Measurements from ENCODE around the gene SNX30. TPM values are rescaled to one million over a fixed set of nuclear protein-coding genes. Genes with fewer than 3 reads are reported as not detected.
A peak's percentile ranks its signal among the peaks of the same experiment; 100 is the strongest.

The SNX30 gene
- total RNA-seq, 1 experiment from 2014 or later: 3.5 TPM

DNA sequence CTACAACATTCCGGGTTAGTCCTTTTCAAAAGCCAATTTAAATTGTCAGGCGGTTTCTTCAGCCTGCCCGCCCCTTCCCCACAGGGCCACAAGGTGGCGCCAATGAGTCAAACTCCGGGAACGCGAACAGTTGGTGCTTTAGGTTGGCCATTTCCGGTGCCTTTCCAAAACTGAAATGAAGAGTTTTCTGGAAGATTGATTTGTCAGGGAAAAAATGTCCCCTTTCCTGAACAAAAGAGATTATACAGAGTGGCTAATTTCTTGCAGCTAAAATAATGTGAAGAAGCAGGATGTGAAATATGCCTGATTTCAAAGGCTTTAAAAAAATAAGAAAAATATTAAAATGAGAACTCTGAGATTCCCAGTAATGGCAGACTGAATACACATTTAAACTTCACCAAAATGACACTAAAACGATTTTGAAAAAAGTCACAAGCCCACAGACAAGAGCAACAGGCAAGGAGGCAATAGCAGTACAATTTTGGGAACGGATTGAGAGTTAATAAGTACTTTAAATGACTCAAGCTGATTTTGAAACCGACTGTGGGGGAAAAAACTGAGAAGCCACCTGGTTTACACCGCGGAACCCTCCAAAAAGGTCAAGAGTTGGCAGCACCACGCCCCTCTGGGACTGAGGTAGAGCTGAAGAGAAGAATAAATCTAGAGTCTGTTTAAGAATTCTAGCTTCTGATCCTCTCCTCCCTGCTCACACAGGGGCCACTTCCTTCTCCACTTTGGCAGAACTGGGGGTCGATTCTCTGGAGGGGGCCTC, 94.4 kb downstream of the SNX30 start:
- in situ Hi-C loops (cut with HindIII; ENCODE audit: low pct_unique_long_range_greater_than_20kb, low sequenced_read_pairs): no loop called here
- DNase-seq (ENCODE audit: low read depth): peak; percentile 44

DNA sequence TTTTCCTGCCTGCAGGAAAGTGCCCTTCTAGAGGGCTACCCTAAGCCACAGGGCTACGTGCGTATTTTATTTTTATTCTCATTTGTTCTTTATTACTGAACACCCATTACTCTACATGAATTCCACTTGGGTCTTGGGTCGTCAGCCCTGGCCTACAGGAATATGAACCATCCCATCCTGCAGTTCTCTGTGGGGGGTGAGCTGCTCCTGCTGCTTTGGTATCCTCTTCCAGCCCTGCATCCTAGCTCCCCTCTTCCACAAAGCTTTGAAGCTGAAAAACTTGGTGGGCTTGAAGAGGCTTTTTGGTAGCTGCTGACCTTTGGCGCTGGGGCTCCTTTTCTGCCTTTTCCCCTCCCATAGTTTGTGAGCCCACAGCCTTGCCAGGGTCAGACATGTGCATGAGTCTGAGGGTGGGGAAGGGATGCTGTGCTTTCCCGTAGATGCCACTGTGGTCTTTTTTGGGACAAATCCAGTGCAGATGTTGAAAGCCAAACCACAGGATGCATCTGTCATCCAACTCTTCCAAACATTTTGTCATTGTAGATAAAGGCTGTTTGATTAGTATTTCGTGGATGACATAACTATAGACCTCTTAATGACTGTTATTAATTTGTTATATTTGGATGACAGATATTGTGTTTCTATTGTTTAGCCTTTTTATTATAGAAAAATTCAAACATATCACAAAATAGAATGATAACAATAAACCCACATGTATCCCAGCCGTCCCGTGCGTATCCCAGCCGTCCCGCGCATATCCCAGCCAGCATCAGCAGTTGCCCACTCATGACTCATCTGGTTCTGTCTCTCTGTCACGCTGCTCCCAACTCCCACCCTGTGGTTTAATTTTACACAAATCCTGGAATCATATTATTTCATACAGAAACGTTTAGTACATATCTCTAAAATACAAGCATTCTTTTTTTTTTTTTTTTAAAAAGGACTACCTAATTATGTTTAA, 96.2 kb downstream of the SNX30 start:
- in situ Hi-C loops (cut with HindIII; ENCODE audit: low pct_unique_long_range_greater_than_20kb, low sequenced_read_pairs): no loop called here
- DNase-seq (ENCODE audit: low read depth): no peak

DNA sequence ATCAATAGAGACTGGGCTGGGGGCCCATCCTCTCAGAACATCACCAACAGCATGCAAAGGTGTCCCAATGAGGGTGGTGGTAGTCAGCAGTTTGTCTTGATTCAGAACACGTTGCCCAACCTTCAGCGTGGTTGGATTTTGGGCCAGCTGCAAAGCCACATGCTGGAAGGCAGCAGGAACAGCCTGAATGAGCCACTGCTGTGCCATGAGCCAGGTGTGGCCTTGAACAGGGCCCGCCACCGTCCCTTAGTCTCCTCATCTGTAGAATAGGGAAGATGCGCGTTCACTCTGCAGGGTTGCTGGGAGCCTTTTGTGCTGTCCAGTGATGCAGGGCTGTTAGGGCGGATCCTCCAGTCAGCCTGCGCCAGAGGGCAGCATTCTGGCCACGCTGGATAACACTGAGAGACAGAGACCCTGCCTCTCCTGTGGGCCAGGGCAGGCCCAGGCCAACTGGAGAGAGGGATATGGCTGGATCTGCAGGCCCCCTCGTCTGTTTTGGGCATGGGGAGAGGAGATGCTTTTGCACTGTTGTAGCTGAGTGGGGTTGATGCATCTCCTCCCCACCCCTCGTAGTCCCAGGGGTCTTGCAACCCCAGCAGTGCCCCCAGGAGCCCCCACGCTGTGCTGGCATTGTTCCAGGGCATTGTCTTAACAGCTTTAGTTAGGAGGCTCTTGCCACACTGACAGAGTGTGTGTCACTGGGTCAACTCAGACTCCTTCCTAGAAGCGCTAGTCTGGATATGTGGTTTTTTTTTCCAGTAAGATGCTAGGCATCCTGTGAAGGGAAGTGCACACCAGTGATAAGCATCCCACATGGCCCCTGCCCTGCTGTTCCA, 98.0 kb downstream of the SNX30 start:
- in situ Hi-C loops (cut with HindIII; ENCODE audit: low pct_unique_long_range_greater_than_20kb, low sequenced_read_pairs): no loop called here

DNA sequence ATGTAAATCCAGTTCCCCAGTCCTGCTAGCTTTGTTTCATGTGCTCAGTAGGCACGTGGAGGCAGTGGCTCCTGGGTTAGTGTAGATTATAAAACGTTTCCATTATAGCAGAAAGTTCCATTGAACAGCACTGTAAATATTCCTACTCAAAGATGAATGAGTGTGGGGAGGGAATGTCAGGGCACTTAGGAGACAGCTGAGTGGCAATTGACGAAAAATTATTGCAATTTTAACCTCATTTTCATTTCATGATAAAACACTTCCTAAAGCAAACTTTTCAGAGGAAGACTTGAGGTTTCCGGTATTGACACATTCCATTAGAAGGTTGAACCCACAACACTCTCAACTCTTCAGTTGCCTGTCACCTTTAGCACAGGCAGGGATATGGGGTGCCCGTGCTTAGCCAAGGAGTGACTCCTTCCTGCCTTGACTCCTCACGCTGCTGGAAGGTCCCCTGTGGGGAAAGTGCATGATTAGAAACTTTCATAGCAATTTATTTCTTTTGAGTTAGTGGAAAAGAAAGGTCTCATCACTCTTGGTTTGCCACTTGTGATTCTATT, 98.9 kb downstream of the SNX30 start:
- DNase-seq (ENCODE audit: low read depth): no peak
- in situ Hi-C loops (cut with HindIII; ENCODE audit: low pct_unique_long_range_greater_than_20kb, low sequenced_read_pairs): no loop called here

More for the DNA sequence above, 98.0 kb downstream of the SNX30 start:
- DNase-seq (ENCODE audit: low read depth): no peak

DNA sequence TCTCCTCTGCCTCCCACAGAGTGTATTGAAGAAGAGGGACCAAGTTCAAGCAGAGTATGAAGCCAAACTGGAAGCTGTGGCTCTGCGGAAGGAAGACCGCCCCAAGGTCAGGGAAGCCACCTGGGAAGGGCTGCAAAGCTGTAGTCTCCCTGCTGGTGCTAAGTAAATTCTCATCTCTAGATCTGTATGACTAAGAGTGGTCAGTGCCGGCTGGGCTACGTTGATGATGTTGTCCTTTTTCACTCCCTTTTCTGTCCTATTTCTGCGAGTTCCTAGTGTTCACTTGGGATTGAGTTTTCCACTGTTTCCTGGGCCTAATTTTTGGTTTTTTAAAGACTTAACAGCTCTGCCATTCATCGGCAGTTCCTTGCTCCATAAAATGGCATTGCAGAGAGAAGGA, 100.3 kb downstream of the SNX30 start:
- DNase-seq (ENCODE audit: low read depth): no peak
- in situ Hi-C loops (cut with HindIII; ENCODE audit: low pct_unique_long_range_greater_than_20kb, low sequenced_read_pairs): no loop called here

DNA sequence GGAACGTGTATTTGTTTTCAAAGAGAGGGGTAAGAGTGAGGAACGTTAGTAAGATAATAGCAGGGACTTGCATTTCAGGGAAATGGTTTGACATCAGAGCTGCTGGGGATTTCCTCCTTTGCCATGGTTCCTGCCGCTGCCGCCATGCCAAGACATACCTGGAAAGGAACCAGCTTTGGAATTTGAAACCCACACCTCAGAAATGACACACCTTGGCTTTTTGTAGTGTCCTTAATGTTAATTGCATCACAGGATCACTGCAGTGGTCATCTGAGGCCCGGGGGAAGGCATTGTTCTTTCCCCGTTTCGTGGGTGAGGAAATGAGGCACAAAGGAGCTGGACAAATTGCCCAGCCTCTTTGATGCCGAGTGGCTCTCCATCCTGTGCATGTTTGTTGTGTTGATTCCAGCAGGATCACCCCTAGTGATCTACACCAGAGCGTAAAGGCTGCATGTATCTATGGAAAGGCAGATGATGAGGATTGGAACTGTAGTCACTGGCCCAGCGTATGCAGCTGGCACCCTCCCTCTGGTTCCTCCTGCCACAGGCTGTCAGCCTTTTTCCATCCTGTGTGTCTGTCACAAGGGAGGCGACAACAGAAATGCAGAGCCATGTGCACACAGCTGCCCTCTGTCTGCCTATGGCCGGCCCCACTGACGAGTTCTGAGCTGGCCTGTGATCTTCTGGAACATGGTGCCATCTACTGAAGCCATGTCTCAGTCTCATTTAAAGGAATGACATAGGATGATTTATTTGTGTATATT, 102.4 kb downstream of the SNX30 start:
- DNase-seq (ENCODE audit: low read depth): no peak
- in situ Hi-C loops (cut with HindIII; ENCODE audit: low pct_unique_long_range_greater_than_20kb, low sequenced_read_pairs): no loop called here

DNA sequence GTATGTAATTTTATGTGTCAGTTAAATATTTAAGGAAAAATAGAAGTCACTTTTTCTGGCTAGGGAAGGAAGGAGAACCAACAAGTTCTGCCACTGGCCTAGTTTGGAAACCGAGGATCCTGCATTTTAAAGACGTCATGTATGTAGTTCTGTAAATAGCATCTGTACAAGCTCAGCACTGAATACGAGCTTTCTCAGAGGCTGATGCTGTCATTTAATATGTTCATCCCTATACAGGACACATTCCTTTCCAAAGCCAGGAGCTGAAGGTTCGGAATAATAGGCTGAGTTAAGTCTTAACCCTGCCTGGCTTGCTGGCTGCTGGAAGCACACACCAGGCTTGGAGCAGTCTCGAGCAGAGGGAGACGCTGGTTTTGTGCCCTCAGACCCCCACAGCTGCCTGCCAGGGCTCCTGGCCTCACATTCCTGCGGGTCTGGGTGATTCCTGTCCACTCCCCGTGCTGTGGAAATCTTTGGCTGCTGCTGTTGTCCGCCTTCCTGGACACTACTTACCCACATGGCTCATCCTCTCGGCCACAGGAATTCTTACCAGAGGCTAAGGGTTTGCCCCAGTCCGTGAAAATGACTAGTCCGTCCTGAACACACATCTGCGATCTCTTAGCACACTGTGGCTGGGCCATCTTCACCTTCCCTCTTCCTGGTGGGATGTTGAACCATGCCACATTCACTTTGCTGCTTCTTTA, 103.5 kb downstream of the SNX30 start:
- in situ Hi-C loops (cut with HindIII; ENCODE audit: low pct_unique_long_range_greater_than_20kb, low sequenced_read_pairs): no loop called here
- DNase-seq (ENCODE audit: low read depth): no peak

DNA sequence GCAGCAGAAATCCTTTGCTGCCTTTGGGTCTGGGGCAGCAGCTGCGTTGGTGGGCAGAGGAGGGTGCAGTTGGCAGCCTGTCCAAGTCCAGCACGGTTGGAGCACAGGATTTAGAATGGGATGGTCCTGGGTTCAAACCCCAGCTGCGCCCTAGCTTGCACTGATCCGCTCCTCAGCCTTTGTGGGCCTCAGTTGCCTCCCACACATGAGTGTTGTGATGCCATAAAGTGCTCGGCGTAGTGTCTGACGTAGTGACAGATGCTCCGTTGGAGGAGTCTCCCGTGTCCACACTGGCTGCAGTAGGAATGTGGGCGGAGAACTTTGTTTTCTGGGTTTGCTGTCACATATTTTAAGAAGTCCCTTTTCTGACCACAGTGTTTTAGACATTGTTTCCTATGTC, 104.1 kb downstream of the SNX30 start:
- DNase-seq (ENCODE audit: low read depth): no peak
- in situ Hi-C loops (cut with HindIII; ENCODE audit: low pct_unique_long_range_greater_than_20kb, low sequenced_read_pairs): no loop called here

DNA sequence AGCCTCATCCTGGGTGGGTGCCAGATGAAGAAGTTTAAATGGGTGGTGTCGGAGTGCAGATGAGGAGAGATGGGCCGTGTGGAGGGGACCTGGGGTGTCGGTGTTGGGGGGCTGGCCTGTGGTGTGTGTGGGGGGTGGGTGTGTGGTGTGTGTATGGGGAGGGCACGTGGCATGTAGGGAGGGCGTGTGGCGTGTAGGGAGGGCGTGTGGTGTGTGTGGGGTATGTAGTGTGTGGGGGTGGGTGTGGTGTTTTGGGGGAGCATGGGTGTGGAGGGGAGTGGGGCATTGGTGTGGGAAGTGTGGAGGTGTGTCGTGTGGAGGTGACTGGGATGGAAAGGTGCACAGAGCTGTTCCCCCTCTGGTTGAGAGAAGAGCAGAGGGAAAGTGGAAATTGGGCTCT, 105.6 kb downstream of the SNX30 start:
- in situ Hi-C loops (cut with HindIII; ENCODE audit: low pct_unique_long_range_greater_than_20kb, low sequenced_read_pairs): no loop called here
- DNase-seq (ENCODE audit: low read depth): no peak

DNA sequence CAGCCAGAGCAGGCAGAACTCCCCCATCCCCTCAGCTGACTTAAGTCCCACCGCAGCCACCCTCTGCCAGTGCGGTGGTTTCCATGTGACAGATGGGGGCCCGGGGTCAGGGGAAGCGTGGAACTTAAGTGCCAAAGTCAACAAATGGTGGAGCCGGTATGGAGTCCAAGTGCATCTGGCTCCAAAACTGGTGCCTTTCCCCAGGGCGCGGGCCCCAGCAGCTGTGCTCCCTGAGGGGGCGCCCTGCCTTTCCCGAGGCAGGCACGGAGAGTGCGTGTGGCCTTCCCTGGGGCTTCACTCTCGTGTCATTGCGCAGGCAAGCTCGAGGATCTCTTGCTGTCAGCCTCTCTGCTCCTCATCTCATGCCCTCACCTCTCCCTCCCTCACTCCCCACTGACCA, 106.3 kb downstream of the SNX30 start:
- DNase-seq (ENCODE audit: low read depth): no peak
- in situ Hi-C loops (cut with HindIII; ENCODE audit: low pct_unique_long_range_greater_than_20kb, low sequenced_read_pairs): no loop called here

DNA sequence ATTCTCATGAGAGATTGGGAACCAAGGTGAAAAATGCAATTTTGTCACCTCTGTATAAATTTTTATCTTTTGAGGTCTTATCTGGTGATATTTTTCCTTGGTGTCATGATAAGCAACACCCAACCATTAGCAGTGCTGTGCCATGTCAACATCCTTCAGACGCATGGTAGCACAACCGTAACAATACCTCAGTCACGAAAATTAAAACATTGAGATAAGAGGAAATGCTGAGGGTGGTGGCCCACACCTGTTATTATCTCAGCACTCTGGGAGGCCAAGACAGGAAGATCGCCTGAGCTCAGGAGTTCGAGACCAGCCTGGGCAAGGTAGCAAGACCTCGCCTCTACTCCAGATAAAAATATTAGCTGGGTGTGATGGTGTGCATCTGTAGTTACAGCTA, 107.4 kb downstream of the SNX30 start:
- DNase-seq (ENCODE audit: low read depth): no peak
- in situ Hi-C loops (cut with HindIII; ENCODE audit: low pct_unique_long_range_greater_than_20kb, low sequenced_read_pairs): no loop called here

DNA sequence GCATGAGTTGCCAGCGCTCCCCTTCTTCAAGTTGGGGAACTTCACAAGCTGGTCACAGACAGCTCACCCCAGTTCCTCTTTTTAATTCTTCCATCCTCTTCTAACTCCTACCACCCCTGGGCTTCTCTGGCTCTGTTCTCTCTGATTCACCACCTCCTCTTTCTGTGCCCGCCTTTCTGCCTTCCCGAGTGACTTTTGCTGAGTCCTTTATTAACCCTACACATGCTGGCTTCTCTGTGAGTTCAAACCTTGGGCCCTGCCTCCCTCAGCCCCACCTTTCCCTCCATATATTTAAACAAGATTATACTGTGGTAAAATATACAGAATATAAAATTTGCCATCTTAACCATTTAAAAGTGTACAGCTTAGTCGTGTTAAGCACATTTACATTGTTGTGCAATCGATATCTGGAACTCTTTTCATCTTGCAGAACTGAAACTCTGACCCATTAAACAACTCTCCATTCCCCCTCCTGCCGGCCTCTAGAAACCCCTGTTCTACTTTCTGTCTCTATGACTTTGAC, 108.1 kb downstream of the SNX30 start:
- in situ Hi-C loops (cut with HindIII; ENCODE audit: low pct_unique_long_range_greater_than_20kb, low sequenced_read_pairs): no loop called here
- no peak for DNase-seq (ENCODE audit: low read depth)

DNA sequence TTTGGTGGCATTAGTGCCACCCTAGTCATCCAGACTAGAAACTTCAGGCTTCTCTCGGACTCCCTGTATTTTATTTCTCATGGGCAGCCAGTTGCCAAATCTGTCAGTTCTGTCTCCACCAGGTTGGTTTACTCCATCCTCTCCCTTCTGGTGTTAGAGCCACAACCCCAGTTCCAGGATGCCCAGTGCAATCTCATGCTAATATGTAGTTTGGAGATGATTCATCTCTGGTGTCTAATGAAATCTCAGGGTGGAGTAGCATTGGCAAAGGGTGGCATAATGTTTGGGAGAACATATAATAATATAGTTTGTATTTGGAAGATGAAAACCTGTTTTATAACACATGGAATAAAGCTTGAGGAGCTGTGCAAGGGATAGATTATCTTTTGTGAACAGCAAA, 109.9 kb downstream of the SNX30 start:
- in situ Hi-C loops (cut with HindIII; ENCODE audit: low pct_unique_long_range_greater_than_20kb, low sequenced_read_pairs): no loop called here

DNA sequence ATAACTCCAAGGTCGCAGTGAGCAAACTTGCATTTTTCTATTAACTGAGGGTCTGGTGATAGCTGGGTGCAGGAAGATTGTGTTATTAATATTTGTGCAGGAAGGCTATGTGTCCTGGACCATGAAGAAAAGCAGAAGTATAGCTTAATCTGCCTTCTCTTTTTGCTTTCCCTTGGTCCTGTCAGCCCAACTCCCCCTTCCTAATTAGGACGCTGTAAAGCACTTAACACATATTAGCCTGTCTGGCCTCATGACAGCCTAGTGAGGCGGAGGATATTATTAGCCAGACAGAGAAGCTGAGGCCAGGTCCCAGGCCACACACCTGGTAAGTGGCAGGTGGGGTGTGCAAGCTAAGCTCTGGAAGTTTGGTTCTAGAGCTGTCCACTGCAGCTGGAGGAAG, 110.6 kb downstream of the SNX30 start:
- in situ Hi-C loops (cut with HindIII; ENCODE audit: low pct_unique_long_range_greater_than_20kb, low sequenced_read_pairs): no loop called here
- DNase-seq (ENCODE audit: low read depth): no peak

More for the DNA sequence above, 109.9 kb downstream of the SNX30 start:
- DNase-seq (ENCODE audit: low read depth): no peak

DNA sequence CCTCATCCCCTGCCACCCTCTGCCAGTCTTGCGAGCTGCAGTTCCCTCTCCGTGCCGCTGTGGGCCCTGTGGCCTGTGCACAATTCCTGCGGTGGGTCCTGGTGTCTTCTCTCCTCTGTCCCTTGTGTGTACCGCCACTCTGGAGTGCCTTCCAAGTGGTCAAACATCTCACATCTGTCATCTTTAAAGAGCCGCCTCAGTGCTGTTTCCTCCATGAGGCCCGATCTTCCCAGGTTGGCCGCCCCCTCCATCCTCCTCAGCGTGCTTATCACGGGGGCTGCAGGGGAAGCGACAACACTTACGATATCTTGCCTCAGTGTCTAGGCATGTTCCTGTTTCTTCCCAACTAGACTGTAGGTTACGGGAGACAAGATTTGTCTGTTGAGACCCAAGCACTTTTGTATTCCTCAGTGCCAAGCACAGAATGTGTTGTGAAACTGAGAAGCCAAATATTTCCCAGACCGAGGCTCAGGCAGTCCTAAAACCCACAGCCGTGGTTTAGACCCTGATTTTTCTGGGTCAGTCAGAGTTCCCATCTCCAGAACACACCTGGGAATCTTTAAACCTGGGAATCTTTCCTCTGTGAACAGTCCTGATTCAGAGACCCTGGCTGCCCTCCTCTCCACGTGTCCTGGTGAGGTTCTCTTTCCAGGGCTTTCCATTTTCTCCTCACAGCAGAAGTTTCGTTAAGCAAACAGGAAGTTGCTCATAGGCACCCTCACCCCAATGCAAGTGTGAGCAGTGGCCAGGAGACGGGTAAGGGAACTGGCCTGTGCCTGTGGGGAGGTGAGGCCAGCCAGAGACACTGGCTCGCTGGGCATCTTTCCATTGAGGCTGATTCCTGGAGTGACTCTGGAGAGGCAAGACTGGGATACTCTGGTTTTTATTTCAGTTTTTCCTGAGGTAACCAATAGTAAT, 111.3 kb downstream of the SNX30 start:
- in situ Hi-C loops (cut with HindIII; ENCODE audit: low pct_unique_long_range_greater_than_20kb, low sequenced_read_pairs): no loop called here
- DNase-seq (ENCODE audit: low read depth): no peak

DNA sequence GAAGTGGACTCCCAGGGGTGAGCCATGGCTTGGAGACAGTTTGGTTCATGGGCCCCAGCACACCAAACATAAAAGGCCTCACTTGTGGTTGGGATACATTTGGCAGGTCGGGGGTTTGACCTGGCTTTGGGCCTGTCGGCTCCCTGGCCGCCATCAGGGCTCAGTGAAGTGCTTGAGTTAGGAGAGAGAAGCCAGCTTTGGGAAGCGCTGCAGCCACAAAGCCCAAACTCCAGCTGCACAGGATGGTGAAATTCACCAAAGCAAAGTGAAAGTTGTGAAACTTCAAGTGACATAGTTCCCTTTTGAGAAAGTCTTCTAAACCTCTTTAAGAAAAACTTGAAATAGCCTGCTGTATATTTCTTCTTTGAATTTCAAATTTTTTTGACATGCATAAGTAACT, 112.7 kb downstream of the SNX30 start:
- DNase-seq (ENCODE audit: low read depth): no peak
- in situ Hi-C loops (cut with HindIII; ENCODE audit: low pct_unique_long_range_greater_than_20kb, low sequenced_read_pairs): no loop called here

Measured in Caki2 (cell line).